ENCODE data around the gene PCNX2. TPM values are rescaled to one million over a fixed set of nuclear protein-coding genes. Genes with fewer than 3 reads are reported as not detected.

The PCNX2 gene
- total RNA-seq, 1 experiment from 2014 or later: 15.0 TPM

DNA sequence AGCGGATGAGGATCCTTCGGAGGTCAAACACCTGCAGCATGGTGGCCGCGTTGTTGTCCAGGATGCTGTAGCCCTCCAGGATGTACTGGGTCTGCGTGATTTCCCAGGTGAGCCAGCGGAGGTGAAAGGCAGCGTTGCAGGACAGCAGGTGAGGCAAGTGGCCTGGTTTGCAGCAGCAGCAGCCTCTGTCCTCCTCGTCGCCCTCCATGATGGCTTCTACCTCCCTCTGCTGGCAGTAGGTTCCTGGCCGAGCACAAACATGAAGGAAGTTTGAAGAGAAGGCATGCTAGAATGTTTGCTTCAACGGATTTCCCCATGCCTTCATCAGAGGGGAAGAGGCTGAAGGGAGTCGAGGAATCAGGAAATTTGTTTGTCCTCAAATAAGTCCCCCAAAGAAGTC is 270.4 kb downstream of the PCNX2 start:
- Mint-ChIP-seq H3K36me3 (ENCODE audit: insufficient read depth, unreplicated experiment) (peaks cover 6% of the 10 kb centered on the region), H3K27me3 (ENCODE audit: insufficient read depth, unreplicated experiment) (peaks cover 7% of the 10 kb centered on the region), H3K27ac (ENCODE audit: unreplicated experiment) (no peak overlapping the region), H3K4me3 (ENCODE audit: unreplicated experiment) (no peak overlapping the region), H3K9me3 (ENCODE audit: unreplicated experiment) (no peaks in the 10 kb centered on the region), H3K4me1 (ENCODE audit: low read depth, unreplicated experiment) (peaks cover 25% of the 10 kb centered on the region)
- Histone ChIP-seq H3K9me3 (no peaks in the 10 kb centered on the region), H3K4me3 (ENCODE audit: low read depth, low read length) (no peak overlapping the region), H3K27me3 (replicated peaks; ENCODE audit: control insufficient read depth, insufficient read depth, low read length) (no peaks in the 10 kb centered on the region), H3K4me1 (peaks cover 6% of the 10 kb centered on the region; the same call in 1 of the 2 replicates), H3K36me3 (ENCODE audit: control insufficient read depth, insufficient read depth, low read length) (no peaks in the 10 kb centered on the region)
- CTCF ChIA-PET: interaction anchor here (1.0 to 1.9 kb wide), 3 partner anchors 10 to 395 kb away, joined by 3 to 7 read pairs (median 5); partner anchors contain the start of gene SIPA1L2
- peak; percentile 82 to 83 for DNase-seq
- TF ChIP-seq, protein P1, sequence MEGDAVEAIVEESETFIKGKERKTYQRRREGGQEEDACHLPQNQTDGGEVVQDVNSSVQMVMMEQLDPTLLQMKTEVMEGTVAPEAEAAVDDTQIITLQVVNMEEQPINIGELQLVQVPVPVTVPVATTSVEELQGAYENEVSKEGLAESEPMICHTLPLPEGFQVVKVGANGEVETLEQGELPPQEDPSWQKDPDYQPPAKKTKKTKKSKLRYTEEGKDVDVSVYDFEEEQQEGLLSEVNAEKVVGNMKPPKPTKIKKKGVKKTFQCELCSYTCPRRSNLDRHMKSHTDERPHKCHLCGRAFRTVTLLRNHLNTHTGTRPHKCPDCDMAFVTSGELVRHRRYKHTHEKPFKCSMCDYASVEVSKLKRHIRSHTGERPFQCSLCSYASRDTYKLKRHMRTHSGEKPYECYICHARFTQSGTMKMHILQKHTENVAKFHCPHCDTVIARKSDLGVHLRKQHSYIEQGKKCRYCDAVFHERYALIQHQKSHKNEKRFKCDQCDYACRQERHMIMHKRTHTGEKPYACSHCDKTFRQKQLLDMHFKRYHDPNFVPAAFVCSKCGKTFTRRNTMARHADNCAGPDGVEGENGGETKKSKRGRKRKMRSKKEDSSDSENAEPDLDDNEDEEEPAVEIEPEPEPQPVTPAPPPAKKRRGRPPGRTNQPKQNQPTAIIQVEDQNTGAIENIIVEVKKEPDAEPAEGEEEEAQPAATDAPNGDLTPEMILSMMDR (IDR thresholded peaks at IDR 0.05; ENCODE audit: insufficient read depth in 1 of 2, low read depth in 1 of 2, low read length in 1 of 2, severe bottlenecking in 1 of 2, unreplicated experiment in 1 of 2): peak; percentile 74 to 94
- intact Hi-C loops (cut with micrococcal nuclease; ENCODE audit: unreplicated experiment): loop anchor here (1.0 to 5.0 kb wide), 6 partner anchors 29 to 395 kb away; partner anchors contain the start of genes NTPCR and SIPA1L2
- POLR2A ChIA-PET: interaction anchor here (0.7 kb wide), 1 partner anchor 13 kb away, joined by 3 read pairs; no protein-coding TSS in a partner anchor
- no TSS peak for BruUV-seq (replicated peaks)

DNA sequence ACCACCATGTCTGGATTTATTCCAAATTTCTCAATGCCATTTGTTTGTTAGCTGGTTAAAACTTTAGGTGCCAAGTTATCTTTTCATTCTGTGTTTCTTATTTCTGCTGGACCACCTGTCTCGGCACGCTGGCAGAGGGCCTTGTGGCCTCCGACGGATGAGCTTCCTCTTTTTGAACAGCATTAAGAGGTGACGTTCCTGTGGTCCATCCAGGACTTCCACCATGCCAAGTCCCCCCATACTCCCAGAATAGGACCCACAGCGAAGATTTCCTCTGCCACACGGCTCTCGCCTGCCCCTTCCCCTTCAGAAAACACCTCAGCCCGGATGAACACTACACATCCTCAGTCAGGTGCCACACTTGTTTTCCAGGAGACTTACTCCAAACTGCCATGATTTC is 271.3 kb downstream of the PCNX2 start:
- no TSS peak for BruUV-seq (replicated peaks)
- no peak overlapping the region for H3K4me3 Mint-ChIP-seq (ENCODE audit: unreplicated experiment)
- POLR2A ChIA-PET: no interaction called here
- intact Hi-C loops (cut with micrococcal nuclease; ENCODE audit: unreplicated experiment): loop anchor here (2.0 kb wide), 1 partner anchor 73 kb away; the partner anchor contains the start of gene NTPCR
- H3K27me3 Mint-ChIP-seq (ENCODE audit: insufficient read depth, unreplicated experiment): peaks cover 7% of the 10 kb centered on the region
- Histone ChIP-seq H3K27me3 (replicated peaks; ENCODE audit: control insufficient read depth, insufficient read depth, low read length) (no peaks in the 10 kb centered on the region), H3K4me3 (ENCODE audit: low read depth, low read length) (no peak overlapping the region), H3K36me3 (ENCODE audit: control insufficient read depth, insufficient read depth, low read length) (no peaks in the 10 kb centered on the region), H3K4me1 (peaks cover 6% of the 10 kb centered on the region; the same call in 1 of the 2 replicates), H3K9me3 (no peaks in the 10 kb centered on the region)
- no peak overlapping the region for H3K27ac Mint-ChIP-seq (ENCODE audit: unreplicated experiment)
- no peaks in the 10 kb centered on the region for H3K9me3 Mint-ChIP-seq (ENCODE audit: unreplicated experiment)
- peaks cover 6% of the 10 kb centered on the region for H3K36me3 Mint-ChIP-seq (ENCODE audit: insufficient read depth, unreplicated experiment)
- CTCF ChIA-PET: interaction anchor here (1.0 to 1.9 kb wide), 2 partner anchors 11 to 395 kb away, joined by 5 to 7 read pairs; partner anchors contain the start of gene SIPA1L2
- DNase-seq: no peak
- TF ChIP-seq, protein P1 (IDR thresholded peaks at IDR 0.05; ENCODE audit: insufficient read depth in 1 of 2, low read depth in 1 of 2, low read length in 1 of 2, severe bottlenecking in 1 of 2, unreplicated experiment in 1 of 2): no peak
- H3K4me1 Mint-ChIP-seq (ENCODE audit: low read depth, unreplicated experiment): peaks cover 35% of the 10 kb centered on the region

DNA sequence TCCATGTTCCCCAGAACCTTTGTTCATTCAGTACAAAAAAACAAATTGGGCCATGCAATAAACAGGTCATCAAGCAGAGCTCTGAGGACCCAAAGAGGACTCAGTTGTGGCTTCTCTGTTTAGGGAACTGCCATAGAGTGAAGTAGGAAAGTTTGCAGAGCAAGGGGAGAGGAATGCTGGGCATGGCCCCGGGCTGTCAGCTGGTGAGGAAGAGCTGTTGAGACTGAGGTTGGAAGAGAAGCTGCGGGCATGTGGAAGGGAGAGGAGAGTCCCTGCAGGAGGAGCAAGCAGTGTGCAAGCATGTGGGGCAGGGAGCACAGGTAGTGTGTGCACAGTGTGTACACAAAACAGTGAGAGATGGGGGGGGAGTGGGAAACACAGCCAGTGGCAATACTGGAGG is 273.3 kb downstream of the PCNX2 start:
- Mint-ChIP-seq H3K36me3 (ENCODE audit: insufficient read depth, unreplicated experiment) (peaks cover 6% of the 10 kb centered on the region), H3K4me3 (ENCODE audit: unreplicated experiment) (no peak overlapping the region), H3K4me1 (ENCODE audit: low read depth, unreplicated experiment) (peaks cover 36% of the 10 kb centered on the region), H3K9me3 (ENCODE audit: unreplicated experiment) (no peaks in the 10 kb centered on the region), H3K27ac (ENCODE audit: unreplicated experiment) (no peak overlapping the region), H3K27me3 (ENCODE audit: insufficient read depth, unreplicated experiment) (peaks cover 7% of the 10 kb centered on the region)
- BruUV-seq (replicated peaks): no TSS peak
- H3K4me1 ChIP-seq: peaks cover 6% of the 10 kb centered on the region; the same call in 1 of the 2 replicates
- ChIA-PET CTCF (interaction anchor here (0.7 kb wide), 1 partner anchor 38 kb away, joined by 3 read pairs; no protein-coding TSS in a partner anchor), POLR2A (no interaction called here)
- H3K4me3 ChIP-seq (ENCODE audit: low read depth, low read length): no peak overlapping the region
- no peaks in the 10 kb centered on the region for H3K27me3 ChIP-seq (replicated peaks; ENCODE audit: control insufficient read depth, insufficient read depth, low read length)
- no peak for DNase-seq
- intact Hi-C loops (cut with micrococcal nuclease; ENCODE audit: unreplicated experiment): no loop called here
- no peaks in the 10 kb centered on the region for H3K9me3 ChIP-seq
- H3K36me3 ChIP-seq (ENCODE audit: control insufficient read depth, insufficient read depth, low read length): no peaks in the 10 kb centered on the region
- TF ChIP-seq, protein P1 (IDR thresholded peaks at IDR 0.05; ENCODE audit: insufficient read depth in 1 of 2, low read depth in 1 of 2, low read length in 1 of 2, severe bottlenecking in 1 of 2, unreplicated experiment in 1 of 2): no peak
